Neural crest cell (in vitro differentiated cells): Measurements from ENCODE around the gene FGD1. TPM values are rescaled to one million over a fixed set of nuclear protein-coding genes. Genes with fewer than 3 reads are reported as not detected.
A peak's percentile ranks its signal among the peaks of the same experiment; 100 is the strongest.

Experiments
- DNase-seq: peaks from one replicate; pipeline ENCODE4 v3.0.0; 2021; ENCODE audit warnings: low read depth, mixed read lengths, low spot score
- H3K27ac Mint-ChIP-seq: one replicate; pipeline ENCODE4 v1.8.0; 2021; ENCODE audit warnings: mild to moderate bottlenecking, mixed read lengths; ENCODE audit not compliant: unreplicated experiment
- H3K27me3 Mint-ChIP-seq: 2 replicates; pipeline ENCODE4 v1.8.0; 2021; ENCODE audit warnings: low read depth, mild to moderate bottlenecking, mixed read lengths
- H3K36me3 Mint-ChIP-seq: 2 replicates; pipeline ENCODE4 v1.8.0; 2021; ENCODE audit warnings: low read depth, mild to moderate bottlenecking, mixed read lengths
- H3K4me1 Mint-ChIP-seq: 2 replicates; pipeline ENCODE4 v1.8.0; 2021; ENCODE audit warnings: mixed read lengths
- H3K4me3 Mint-ChIP-seq: one replicate; pipeline ENCODE4 v1.8.0; 2021; ENCODE audit warnings: mild to moderate bottlenecking, mixed read lengths
- H3K9me3 Mint-ChIP-seq: 2 replicates; pipeline ENCODE4 v1.8.0; 2021; ENCODE audit warnings: mixed read lengths
- total RNA-seq: library from RNA; stranded (reverse); gene quantifications from 2 replicates; pipeline ENCODE4 v1.2.1, GENCODE V29; 2021
- TF ChIP-seq, protein P1 (sequence below): fragments of 200-600 bp; sonication (generic); conservative IDR thresholded peaks from 2 replicates; pipeline ENCODE4 v1.5.0; 2021; ENCODE audit warnings: antibody characterized with exemption, mild to moderate bottlenecking

Gene FGD1
- total RNA-seq, 1 donor from 2014 or later: 36.6 TPM

DNA sequence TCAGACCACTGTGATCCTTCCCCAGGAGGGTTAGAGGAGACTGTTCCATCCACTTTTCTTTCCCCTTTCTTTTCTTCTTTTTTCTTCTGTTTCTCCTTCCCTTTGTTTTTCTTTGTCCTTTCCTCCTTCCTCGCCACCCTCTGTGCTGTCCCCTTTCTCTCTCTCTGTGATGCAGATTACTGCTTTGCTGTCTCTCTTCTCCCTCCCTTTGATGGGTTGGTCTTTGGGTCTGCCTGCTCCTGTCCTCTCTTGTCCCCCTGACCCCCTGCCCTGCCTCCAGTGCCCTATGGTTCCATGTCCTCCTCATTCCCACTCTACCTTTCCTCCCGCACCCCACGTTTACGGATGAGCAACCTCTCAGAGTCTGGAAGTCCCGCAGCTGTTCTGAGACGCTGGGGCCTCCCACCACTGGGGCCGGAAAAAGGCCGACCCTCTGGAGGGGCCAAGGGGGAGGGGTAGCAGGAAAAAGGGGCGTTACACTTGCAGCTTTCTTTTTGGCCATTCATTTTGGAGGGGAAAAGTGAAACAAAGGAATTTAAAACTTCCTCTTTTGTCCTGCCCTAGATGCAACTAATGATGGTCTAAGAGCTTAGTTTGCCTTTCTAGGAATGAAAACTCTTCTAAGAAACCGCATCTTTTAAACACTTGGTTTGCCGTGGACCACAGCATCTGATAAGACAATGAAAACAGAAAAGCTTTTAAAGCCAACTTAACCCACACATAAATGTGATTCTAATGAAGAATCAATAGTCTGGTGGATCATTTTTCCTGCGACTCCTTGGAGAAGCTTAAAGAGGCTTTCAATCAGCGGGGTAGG, 80.3 kb downstream of the FGD1 start:
- DNase-seq: peak; percentile 21
- Mint-ChIP-seq H3K4me1 (peaks cover 16% of the 10 kb centered on the region), H3K27ac (peak overlapping the region; percentile 92), H3K4me3 (peak overlapping the region; percentile 76), H3K36me3 (peaks cover 4% of the 10 kb centered on the region), H3K9me3 (peaks cover 10% of the 10 kb centered on the region), H3K27me3 (no peaks in the 10 kb centered on the region)
- TF ChIP-seq, protein P1, sequence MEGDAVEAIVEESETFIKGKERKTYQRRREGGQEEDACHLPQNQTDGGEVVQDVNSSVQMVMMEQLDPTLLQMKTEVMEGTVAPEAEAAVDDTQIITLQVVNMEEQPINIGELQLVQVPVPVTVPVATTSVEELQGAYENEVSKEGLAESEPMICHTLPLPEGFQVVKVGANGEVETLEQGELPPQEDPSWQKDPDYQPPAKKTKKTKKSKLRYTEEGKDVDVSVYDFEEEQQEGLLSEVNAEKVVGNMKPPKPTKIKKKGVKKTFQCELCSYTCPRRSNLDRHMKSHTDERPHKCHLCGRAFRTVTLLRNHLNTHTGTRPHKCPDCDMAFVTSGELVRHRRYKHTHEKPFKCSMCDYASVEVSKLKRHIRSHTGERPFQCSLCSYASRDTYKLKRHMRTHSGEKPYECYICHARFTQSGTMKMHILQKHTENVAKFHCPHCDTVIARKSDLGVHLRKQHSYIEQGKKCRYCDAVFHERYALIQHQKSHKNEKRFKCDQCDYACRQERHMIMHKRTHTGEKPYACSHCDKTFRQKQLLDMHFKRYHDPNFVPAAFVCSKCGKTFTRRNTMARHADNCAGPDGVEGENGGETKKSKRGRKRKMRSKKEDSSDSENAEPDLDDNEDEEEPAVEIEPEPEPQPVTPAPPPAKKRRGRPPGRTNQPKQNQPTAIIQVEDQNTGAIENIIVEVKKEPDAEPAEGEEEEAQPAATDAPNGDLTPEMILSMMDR: no peak

DNA sequence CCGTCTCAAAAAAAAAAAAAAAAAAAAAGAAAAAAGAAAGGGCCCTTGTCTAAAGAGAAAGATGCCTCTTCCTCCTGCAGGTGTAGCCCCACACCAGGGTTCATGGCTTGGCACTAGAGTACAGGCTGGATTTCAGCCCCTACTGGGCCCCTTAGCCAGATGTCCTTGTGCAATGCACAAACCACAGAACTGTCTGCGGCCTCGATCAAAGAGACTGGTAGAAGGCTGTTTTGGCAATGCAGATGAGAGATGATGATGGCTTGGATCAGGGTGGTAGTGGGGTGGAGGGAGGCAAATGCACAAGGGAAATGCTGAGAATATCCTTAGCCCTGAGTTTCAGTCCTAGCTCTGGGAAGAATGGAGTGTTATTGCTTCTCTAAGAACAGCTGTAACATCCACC, 82.3 kb downstream of the FGD1 start:
- Mint-ChIP-seq H3K36me3 (peaks cover 4% of the 10 kb centered on the region), H3K9me3 (peaks cover 14% of the 10 kb centered on the region), H3K4me1 (peaks cover 11% of the 10 kb centered on the region), H3K27me3 (no peaks in the 10 kb centered on the region), H3K4me3 (no peak overlapping the region), H3K27ac (no peak overlapping the region)
- DNase-seq: no peak
- TF ChIP-seq, protein P1: no peak

DNA sequence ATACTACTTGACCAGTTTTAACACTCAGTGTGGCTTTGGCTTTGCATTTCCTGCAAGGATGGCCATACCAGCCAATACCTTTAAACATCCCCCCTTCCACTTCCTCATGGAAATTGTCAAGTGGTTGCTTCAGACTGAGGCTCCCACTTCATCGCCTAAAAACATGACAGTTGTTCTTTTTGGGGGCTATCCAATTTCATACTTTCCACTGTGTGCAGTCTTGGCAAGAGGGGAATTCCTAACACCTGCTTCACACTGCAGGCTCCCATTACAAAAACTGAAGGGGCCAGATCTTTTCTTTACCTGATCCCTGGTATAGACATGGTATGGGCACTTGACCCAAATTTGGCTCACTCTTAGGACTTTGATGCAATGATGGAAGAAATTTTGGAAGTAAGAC, 84.3 kb downstream of the FGD1 start:
- Mint-ChIP-seq H3K27ac (no peak overlapping the region), H3K4me1 (peaks cover 11% of the 10 kb centered on the region), H3K9me3 (peaks cover 10% of the 10 kb centered on the region)

DNA sequence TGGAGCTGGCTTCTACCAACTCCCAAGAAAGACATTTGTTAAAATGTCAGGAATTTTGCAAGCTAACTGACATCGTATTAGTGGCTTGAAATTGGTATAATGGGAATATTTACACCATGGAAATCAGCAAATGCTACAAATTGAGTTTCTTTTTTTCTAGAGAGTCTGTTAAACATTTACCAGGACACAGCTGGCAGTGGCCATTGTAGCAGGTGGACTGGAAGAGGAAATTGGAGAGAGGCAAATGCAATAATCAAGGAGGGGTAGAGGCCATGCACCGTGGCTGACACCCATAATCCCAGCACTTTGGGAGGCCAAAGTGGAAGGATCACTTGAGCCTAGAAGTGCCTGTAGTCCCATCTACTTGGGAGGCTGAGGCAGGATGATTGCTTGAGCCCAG, 88.8 kb downstream of the FGD1 start:
- Mint-ChIP-seq H3K4me3 (no peak overlapping the region), H3K27ac (no peak overlapping the region), H3K9me3 (peaks cover 4% of the 10 kb centered on the region), H3K4me1 (no peaks in the 10 kb centered on the region), H3K27me3 (no peaks in the 10 kb centered on the region), H3K36me3 (no peaks in the 10 kb centered on the region)
- TF ChIP-seq, protein P1: no peak
- no peak for DNase-seq

More for the DNA sequence above, 84.3 kb downstream of the FGD1 start:
- TF ChIP-seq, protein P1: no peak
- Mint-ChIP-seq H3K27me3 (no peaks in the 10 kb centered on the region), H3K4me3 (no peak overlapping the region), H3K36me3 (no peaks in the 10 kb centered on the region)
- no peak for DNase-seq

DNA sequence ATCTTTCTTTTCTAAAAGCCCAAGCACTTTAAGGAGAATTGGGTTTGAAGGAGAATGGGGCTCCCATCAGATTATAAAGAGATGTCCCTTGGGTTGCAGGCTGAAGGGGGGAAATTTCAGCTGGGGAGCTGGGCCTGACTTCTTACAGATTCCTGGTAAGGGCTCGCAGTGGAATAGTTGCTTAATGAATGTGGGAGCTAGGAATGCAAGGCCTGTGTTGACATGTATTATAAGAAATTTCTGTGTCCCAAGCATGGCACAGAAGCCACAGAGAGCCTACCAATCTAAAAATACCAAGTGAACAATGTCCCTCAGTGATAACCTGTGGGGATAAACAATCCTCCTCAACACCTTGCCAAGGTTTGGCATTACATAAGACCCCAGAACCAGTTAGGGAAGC, 98.9 kb downstream of the FGD1 start:
- no peaks in the 10 kb centered on the region for H3K36me3 Mint-ChIP-seq
- no peak overlapping the region for H3K4me3 Mint-ChIP-seq
- no peak for DNase-seq
- TF ChIP-seq, protein P1: no peak
- H3K4me1 Mint-ChIP-seq: no peaks in the 10 kb centered on the region
- no peak overlapping the region for H3K27ac Mint-ChIP-seq
- H3K27me3 Mint-ChIP-seq: no peaks in the 10 kb centered on the region
- peaks cover 4% of the 10 kb centered on the region for H3K9me3 Mint-ChIP-seq

Other genes starting within 250 kb of the FGD1 start
- gene WNK3, start 138.2 kb downstream of the FGD1 start, total RNA-seq: 29.3 and 30.7 TPM in 2 replicates
- 39.3 and 40.2 TPM in 2 replicates for gene TSR2, start 55.8 kb downstream of the FGD1 start, total RNA-seq
- 52.9 and 53.3 TPM in 2 replicates for gene GNL3L, start 34.0 kb upstream of the FGD1 start, total RNA-seq